NT2/D1 (cell line): Measurements from ENCODE around the gene SORT1.

Experiments used
- SUZ12 ChIP-seq: IDR thresholded peaks from 2 replicates; pipeline ENCODE4 v1.6.1; 2011; ENCODE audit not compliant: insufficient read length, insufficient read depth; ENCODE audit errors: extremely low read depth
- ZNF274 ChIP-seq: IDR thresholded peaks from 2 replicates; pipeline ENCODE4 v1.6.1; 2011; ENCODE audit warnings: mild to moderate bottlenecking, low read depth, low read length

GRCh38 chr1:109272021-109272799 is 125.5 kb downstream of the SORT1 start:
- TF ChIP-seq ZNF274, result no peak
- TF ChIP-seq SUZ12, result no peak
